ENCODE results near the gene TUBE1. TPM values are rescaled to one million over a fixed set of nuclear protein-coding genes. Genes with fewer than 3 reads are reported as not detected.
A peak's percentile ranks its signal among the peaks of the same experiment; 100 is the strongest.

Gene TUBE1
- total and polyA plus RNA-seq, 9 donors: 16.0 to 53.0 (median 25.9) TPM

DNA sequence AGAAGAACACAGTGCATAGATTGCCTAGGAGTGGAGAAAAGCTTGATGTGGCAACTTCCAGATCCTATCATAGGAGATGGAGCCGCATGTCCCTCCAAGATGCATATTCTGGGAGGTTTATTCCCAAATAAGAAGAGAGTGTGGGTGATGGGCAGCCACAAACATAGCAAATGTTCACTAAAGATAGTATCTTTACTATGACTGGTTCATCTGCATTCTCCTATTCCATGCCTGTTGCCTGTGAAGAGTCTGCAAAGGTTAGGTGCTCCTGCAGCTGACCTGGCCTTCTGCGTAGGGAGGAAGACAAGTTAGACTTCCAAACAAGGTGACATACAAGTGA, 47.9 kb downstream of the TUBE1 start:
- Histone ChIP-seq H3K27me3 (no peaks in the 10 kb centered on the region), H3K27ac (no peak overlapping the region), H3K9me3 (no peaks in the 10 kb centered on the region), H3K36me3 (no peaks in the 10 kb centered on the region), H3K4me3 (no peak overlapping the region), H3K4me1 (ENCODE audit: insufficient read depth) (no peaks in the 10 kb centered on the region)
- WGBS, 3 donors: 64 to 99% (median 71%) methylated on average over 2 of the region's 2 CpGs
- intact Hi-C loops (cut with DNase I): no loop called here
- TF ChIP-seq, protein P1, sequence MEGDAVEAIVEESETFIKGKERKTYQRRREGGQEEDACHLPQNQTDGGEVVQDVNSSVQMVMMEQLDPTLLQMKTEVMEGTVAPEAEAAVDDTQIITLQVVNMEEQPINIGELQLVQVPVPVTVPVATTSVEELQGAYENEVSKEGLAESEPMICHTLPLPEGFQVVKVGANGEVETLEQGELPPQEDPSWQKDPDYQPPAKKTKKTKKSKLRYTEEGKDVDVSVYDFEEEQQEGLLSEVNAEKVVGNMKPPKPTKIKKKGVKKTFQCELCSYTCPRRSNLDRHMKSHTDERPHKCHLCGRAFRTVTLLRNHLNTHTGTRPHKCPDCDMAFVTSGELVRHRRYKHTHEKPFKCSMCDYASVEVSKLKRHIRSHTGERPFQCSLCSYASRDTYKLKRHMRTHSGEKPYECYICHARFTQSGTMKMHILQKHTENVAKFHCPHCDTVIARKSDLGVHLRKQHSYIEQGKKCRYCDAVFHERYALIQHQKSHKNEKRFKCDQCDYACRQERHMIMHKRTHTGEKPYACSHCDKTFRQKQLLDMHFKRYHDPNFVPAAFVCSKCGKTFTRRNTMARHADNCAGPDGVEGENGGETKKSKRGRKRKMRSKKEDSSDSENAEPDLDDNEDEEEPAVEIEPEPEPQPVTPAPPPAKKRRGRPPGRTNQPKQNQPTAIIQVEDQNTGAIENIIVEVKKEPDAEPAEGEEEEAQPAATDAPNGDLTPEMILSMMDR (IDR thresholded peaks at IDR 0.05): no peak
- no peak for TF ChIP-seq POLR2A (IDR thresholded peaks at IDR 0.05)
- no peak for TF ChIP-seq EP300 (IDR thresholded peaks at IDR 0.05)
- DNase-seq: no peak

GRCh38 chr6:112038756-112039430, 48.4 kb downstream of the TUBE1 start:
- Histone ChIP-seq H3K27ac (no peak overlapping the region), H3K9me3 (no peaks in the 10 kb centered on the region), H3K4me1 (ENCODE audit: insufficient read depth) (no peaks in the 10 kb centered on the region), H3K36me3 (no peaks in the 10 kb centered on the region), H3K27me3 (no peaks in the 10 kb centered on the region), H3K4me3 (no peak overlapping the region)
- TF ChIP-seq POLR2A (IDR thresholded peaks at IDR 0.05): no peak
- TF ChIP-seq, protein P1 (IDR thresholded peaks at IDR 0.05): no peak
- TF ChIP-seq EP300 (IDR thresholded peaks at IDR 0.05): no peak
- DNase-seq: no peak
- intact Hi-C loops (cut with DNase I): no loop called here
- WGBS, 3 donors: 82 to 85% (median 82%) methylated on average over 15 of the region's 15 CpGs

DNA sequence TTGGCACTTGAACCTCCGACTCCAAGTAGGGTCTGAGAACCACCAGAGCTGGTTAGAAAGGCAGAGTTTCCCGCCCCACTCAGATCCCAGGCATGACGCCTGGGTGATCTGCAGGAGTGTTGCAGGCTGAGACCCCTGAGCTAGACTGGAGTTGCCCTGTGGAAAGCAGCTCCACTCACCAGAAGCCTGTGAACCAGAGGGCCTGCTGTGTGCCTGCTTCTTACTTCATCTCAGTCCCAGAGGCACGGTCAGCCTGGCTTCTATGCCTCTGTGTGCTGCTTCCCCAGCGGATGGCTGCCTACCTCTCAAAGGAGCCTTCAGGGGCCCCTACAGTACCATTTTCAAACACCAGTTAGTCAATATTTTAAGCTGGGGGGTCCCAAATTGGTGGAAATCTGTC, 49.0 kb downstream of the TUBE1 start:
- Histone ChIP-seq H3K9me3 (no peaks in the 10 kb centered on the region), H3K4me3 (no peak overlapping the region), H3K27ac (no peak overlapping the region), H3K4me1 (ENCODE audit: insufficient read depth) (no peaks in the 10 kb centered on the region), H3K27me3 (no peaks in the 10 kb centered on the region), H3K36me3 (no peaks in the 10 kb centered on the region)
- WGBS, 3 donors: 78 to 86% (median 81%) methylated on average over 5 of the region's 5 CpGs
- intact Hi-C loops (cut with DNase I): no loop called here
- DNase-seq: no peak
- TF ChIP-seq EP300 (IDR thresholded peaks at IDR 0.05) (no peak), POLR2A (IDR thresholded peaks at IDR 0.05) (no peak)
- TF ChIP-seq, protein P1 (IDR thresholded peaks at IDR 0.05): no peak

GRCh38 chr6:112037783-112038216, 49.5 kb downstream of the TUBE1 start:
- WGBS, 3 donors: 68 to 83% (median 75%) methylated on average over 8 of the region's 8 CpGs
- TF ChIP-seq POLR2A (IDR thresholded peaks at IDR 0.05) (no peak), EP300 (IDR thresholded peaks at IDR 0.05) (no peak)
- TF ChIP-seq, protein P1 (IDR thresholded peaks at IDR 0.05): no peak
- H3K4me1 ChIP-seq (ENCODE audit: insufficient read depth): no peaks in the 10 kb centered on the region
- DNase-seq: peak in 1 of 5 donors; percentile 70
- H3K27me3 ChIP-seq: no peaks in the 10 kb centered on the region
- no peaks in the 10 kb centered on the region for H3K9me3 ChIP-seq
- H3K36me3 ChIP-seq: no peaks in the 10 kb centered on the region
- no peak overlapping the region for H3K27ac ChIP-seq
- intact Hi-C loops (cut with DNase I): no loop called here
- no peak overlapping the region for H3K4me3 ChIP-seq

Data from ovary (tissue), 9 donors.